Stimulated activated CD4-positive, alpha-beta T cell treated with anti-CD3 and anti-CD28 coated beads, Interleukin-1b, Interleukin-23, amount 100 ng/mL, for 4 hours (primary cell): Measurements from ENCODE around the gene SERINC4.
A peak's percentile ranks its signal among the peaks of the same experiment; 100 is the strongest.
"Not testable (repeated sequence)": the region's sequence is repeated elsewhere in the genome, so short reads cannot be mapped to it uniquely, and the experiment has no call there.

Experiments used
- DNase-seq, 2 donors: peaks; one replicate each; pipeline ENCODE4 v3.0.0-alpha.2; 2020; ENCODE audit warnings: low read depth in 2 of 2

SERINC4 gene

GRCh38 chr15:43749690-43750345 lies 50.2 kb downstream of the SERINC4 start:
- peak; percentile 14 to 28 for DNase-seq

DNA sequence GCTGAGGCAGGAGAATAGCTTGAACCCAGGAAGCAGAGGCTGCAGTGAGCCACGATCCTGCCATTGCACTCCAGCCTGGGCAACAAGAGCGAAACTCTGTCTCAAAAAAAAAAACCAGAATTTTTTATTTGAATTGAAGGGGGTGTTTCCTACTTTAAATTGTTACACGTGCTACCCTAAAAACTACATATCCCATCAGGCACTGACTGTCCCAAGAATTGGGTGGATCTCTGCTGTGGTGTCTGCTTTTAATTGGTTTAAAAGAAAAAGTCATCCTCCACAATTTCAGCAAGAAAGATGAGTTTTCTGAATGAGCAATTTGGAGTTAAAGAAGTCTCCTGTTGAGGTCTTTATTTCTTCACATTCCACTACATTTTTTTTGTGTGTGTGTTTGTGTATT lies 51.6 kb downstream of the SERINC4 start:
- no peak for DNase-seq

- not testable (repeated sequence) for DNase-seq
Measured at GRCh38 chr15:43746903-43747309, 53.1 kb downstream of the SERINC4 start.

DNA sequence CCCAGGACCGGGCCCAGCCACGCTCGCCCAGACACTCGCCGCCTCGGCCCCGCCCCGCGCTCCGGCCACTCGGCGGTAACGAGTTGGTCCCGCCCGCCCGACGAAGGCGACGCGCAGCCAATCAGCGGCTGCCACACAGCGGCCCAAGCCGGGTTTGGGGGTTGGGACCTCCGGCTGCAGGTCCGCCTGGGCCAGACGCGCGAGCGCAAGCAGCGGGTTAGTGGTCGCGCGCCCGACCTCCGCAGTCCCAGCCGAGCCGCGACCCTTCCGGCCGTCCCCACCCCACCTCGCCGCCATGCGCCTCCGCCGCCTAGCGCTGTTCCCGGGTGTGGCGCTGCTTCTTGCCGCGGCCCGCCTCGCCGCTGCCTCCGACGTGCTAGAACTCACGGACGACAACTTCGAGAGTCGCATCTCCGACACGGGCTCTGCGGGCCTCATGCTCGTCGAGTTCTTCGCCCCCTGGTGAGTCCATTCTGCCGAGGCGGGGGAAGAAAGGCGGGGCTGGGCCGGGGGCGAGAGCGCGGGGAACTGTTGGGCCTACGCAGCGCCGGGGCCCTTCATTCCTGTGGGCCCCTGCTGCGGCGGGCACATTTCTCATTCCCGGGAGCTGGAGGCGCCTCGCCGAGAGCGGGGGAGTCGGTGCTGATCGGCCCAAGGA lies 53.6 kb downstream of the SERINC4 start, which contains the start of gene PDIA3:
PDIA3 (plus strand) TSS at position 194 of the 658 bp plus-strand sequence; CDS start at position 296, 102 bp downstream.
- peak; percentile 68 to 83 for DNase-seq
